Fibroblast of pulmonary artery (primary cell): ENCODE measurements around the gene HHATL.

Experiments used
- DNase-seq: peaks from one replicate; pipeline ENCODE4 v3.0.0-alpha.2; 2010; ENCODE audit warnings: low read depth
- H3K4me3 ChIP-seq: replicated peaks from 2 replicates; pipeline ENCODE4 v1.5.1; 2011; ENCODE audit warnings: low read depth, mild to moderate bottlenecking, control low read depth, low read length, moderate library complexity
- TF ChIP-seq, protein P1 (sequence below): IDR thresholded peaks from 2 replicates; pipeline ENCODE4 v1.5.1; 2011; ENCODE audit warnings: mild to moderate bottlenecking, control low read depth, low read length, inconsistent platforms; ENCODE audit errors: missing control alignments

The HHATL gene

DNA sequence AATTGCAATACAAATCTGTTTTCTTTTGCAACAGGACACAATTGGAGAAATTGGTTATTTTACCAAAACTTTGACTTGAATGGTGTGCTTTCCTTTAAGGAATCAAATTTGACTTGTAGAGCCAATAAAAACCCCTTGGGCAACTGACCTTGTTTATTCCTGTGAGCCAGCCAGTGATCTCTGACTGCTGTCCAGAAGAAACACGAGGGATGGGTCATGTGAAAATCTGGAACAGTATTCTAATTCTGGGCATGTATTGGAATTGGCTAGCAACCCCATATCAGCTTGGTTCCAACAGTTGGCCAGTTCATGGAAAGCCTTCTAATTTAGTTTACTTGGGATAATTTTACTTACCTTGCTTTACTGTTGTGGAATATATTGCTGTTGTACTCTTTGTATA is 19.1 kb upstream of the HHATL start:
- H3K4me3 ChIP-seq: no peak overlapping the region

DNA sequence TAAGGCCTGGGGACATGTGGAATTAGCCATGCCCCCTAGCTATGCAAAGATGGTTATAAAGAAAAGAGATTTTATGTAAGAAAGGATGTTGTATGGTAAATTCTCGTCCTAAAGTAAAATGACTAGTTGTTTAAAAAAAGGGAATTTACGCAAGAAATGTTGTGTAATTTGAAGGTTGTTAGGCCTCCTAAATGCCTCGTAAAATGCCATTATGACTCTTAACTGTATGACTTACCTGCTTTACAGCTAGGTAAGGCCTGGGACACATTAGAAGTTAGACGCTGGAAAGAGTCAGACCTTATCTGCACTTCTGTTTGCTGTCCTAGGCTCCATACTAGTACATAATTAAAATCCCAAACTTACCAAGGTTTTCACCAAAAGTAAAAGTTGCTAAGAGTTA is 17.5 kb upstream of the HHATL start:
- TF ChIP-seq, protein P1, sequence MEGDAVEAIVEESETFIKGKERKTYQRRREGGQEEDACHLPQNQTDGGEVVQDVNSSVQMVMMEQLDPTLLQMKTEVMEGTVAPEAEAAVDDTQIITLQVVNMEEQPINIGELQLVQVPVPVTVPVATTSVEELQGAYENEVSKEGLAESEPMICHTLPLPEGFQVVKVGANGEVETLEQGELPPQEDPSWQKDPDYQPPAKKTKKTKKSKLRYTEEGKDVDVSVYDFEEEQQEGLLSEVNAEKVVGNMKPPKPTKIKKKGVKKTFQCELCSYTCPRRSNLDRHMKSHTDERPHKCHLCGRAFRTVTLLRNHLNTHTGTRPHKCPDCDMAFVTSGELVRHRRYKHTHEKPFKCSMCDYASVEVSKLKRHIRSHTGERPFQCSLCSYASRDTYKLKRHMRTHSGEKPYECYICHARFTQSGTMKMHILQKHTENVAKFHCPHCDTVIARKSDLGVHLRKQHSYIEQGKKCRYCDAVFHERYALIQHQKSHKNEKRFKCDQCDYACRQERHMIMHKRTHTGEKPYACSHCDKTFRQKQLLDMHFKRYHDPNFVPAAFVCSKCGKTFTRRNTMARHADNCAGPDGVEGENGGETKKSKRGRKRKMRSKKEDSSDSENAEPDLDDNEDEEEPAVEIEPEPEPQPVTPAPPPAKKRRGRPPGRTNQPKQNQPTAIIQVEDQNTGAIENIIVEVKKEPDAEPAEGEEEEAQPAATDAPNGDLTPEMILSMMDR: no peak
- DNase-seq: no peak
- H3K4me3 ChIP-seq: no peak overlapping the region

More for the DNA sequence above, 19.1 kb upstream of the HHATL start:
- TF ChIP-seq, protein P1: no peak
- no peak for DNase-seq

DNA sequence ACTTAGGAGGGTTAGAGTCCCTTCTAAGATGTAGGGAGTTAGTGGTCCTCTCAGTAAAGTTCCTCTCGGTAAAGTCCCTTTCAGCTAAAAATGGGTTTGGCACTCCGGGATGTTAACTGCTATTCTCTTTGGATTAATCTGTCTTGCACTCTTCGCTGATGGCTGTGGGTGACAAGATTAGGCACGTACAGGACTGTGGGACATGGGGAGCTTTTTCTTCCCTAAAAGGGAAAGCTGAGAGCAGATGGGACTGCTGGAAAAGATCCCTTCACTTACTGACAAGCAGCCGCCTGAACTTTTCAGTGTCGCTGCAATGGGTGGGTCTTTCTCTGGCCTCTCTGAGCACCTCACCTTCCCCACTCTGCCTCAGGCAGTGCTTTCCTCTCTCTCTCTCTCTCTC is 16.4 kb upstream of the HHATL start:
- DNase-seq: no peak
- TF ChIP-seq, protein P1: no peak
- no peak overlapping the region for H3K4me3 ChIP-seq

DNA sequence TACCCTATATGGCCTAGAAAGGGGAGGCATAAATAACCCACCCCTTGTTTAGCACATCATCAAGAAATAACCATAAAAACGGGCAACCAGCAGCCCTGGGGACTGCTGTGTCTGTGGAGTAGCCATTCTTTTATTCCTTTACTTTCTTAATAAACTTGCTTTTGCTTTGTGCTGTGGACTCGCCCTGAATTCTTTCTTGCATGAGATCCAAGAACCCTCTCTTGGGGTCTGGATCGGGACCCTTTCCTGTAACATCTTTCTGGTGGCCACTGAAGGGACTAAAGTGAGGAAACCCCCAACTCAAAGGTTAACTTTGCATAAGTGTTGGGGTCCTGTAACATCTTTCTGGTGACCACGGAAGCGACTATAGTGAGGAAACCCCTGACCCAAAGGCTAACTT is 15.7 kb upstream of the HHATL start:
- no peak overlapping the region for H3K4me3 ChIP-seq
- no peak for DNase-seq
- TF ChIP-seq, protein P1: no peak

DNA sequence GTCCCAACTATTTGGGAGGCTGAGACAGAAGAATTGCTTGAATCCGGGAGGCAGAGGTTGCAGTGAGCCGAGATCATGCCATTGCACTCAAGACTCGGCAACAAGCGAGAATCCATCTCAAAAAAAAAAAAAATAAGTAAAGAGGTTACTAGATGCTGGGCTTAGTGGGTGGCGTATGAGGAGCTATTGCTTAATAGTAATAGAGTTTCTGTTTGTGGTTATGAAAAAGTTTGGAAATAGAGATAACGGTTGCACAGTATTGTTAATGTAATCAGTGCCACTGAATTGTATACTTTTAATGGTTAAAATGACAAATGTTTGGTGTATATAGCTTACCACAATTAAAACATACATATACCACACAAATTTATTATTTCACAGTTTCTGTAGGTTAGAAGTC is 14.7 kb upstream of the HHATL start:
- no peak for DNase-seq
- TF ChIP-seq, protein P1: no peak
- no peak overlapping the region for H3K4me3 ChIP-seq

DNA sequence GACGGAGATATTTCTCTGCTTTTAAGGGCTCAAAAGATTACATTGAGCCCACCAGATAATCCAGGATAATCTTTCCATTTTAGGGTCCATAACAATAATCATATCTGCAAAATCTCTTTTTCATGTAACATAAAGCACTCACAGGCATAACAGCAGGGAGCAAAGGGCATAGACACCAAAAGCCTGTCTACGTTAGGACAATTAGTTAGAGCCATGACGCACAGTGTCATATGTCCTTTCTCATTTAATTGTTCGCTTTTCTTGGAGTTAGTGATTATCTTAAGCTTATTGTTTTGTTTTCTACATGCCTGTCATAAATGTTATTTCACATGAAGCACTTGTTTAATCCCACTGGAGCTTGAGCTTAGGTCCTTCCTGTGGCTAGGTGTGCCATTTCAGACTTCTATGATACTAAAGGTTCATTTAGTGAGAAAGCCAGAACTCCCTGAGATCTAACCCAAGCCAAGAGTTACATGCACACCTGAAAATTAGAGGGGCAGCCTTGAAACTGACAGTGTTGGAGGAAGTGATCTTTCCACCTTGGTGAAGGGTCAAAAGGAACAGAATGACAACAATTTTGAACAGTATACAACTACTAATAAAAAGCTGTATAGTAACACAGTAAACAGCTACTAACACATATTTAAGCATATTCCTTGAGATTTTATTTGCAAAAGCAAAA is 11.7 kb upstream of the HHATL start:
- no peak overlapping the region for H3K4me3 ChIP-seq
- TF ChIP-seq, protein P1: no peak
- DNase-seq: no peak

DNA sequence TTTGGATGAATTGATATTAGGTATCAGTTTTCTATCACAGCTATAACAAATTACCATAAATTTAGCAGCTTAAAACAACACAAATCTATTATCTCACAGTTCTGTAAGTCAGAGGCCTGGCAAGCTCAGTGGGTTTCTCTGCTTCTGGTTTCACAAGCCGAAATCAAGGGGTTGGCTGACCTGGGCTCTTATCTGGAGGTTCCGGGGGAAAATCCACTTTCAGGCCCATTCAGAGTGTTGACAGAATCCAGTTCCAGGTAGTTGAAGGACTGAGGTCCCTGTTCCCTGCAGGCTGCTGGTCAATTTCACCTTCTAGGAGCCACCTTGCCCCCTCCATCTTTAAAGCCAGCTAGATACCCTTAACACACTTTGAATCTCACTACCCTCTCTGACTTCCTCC is 11.1 kb upstream of the HHATL start:
- no peak overlapping the region for H3K4me3 ChIP-seq
- TF ChIP-seq, protein P1: no peak
- no peak for DNase-seq
